Esophagus muscularis mucosa (tissue), 4 donors: Measurements from ENCODE around the gene STOM. TPM values are rescaled to one million over a fixed set of nuclear protein-coding genes. Genes with fewer than 3 reads are reported as not detected.

ENCODE experiments used
- DNase-seq: peaks from one replicate; pipeline ENCODE4 v3.0.0-alpha.2; 2017; ENCODE audit errors: extremely low spot score
- H3K27ac ChIP-seq, 4 donors: fragments of 200-600 bp; sonication (generic); replicated peaks in 1 of 4; 1 replicate in 3 of 4; 2 replicates in 1 of 4; pipeline ENCODE4 v1.5.1; 2016 to 2019; ENCODE audit warnings: mild to moderate bottlenecking in 1 of 4
- H3K27me3 ChIP-seq, 4 donors: fragments of 200-600 bp; sonication (generic); one replicate each; pipeline versions ENCODE4 v1.5.1 to v1.6.0; 2016 to 2019
- H3K36me3 ChIP-seq, 4 donors: fragments of 200-600 bp; sonication (generic); one replicate each; pipeline ENCODE4 v1.5.1; 2016 to 2019
- H3K4me1 ChIP-seq, 4 donors: fragments of 200-600 bp; sonication (generic); one replicate each; pipeline ENCODE4 v1.5.1; 2016 to 2019
- H3K4me3 ChIP-seq, 4 donors: fragments of 200-600 bp; sonication (generic); 1 replicate in 2 of 4; 2 replicates in 2 of 4; pipeline ENCODE4 v1.5.1; 2016 to 2019; ENCODE audit warnings: mild to moderate bottlenecking in 4 of 4, moderate library complexity in 1 of 4
- H3K9me3 ChIP-seq, 4 donors: fragments of 200-600 bp; sonication (generic); 1 replicate in 3 of 4; 2 replicates in 1 of 4; pipeline ENCODE4 v1.5.1; 2016 to 2019
- CTCF ChIP-seq, 3 experiments: fragments of 200-600 bp in 2 of 3; fragments of 450-650 bp in 1 of 3; sonication (generic) in 2 of 3; IDR thresholded peaks; one replicate each; pipeline ENCODE4 v1.5.1; 2017 to 2019; ENCODE audit warnings: antibody characterized with exemption in 3 of 3, mild to moderate bottlenecking in 2 of 3, moderate library complexity in 1 of 3
- EP300 ChIP-seq: sonication (generic); formaldehyde crosslinking; IDR thresholded peaks from one replicate; pipeline ENCODE4 v1.6.1; 2017; ENCODE audit warnings: antibody characterized with exemption
- POLR2A ChIP-seq: fragments of 450-650 bp; IDR thresholded peaks from one replicate; pipeline ENCODE4 v1.6.1; 2017; ENCODE audit warnings: antibody characterized with exemption, moderate library complexity, mild to moderate bottlenecking, low read depth
- POLR2AphosphoS5 ChIP-seq, 2 donors: sonication (generic); formaldehyde crosslinking; IDR thresholded peaks; one replicate each; pipeline ENCODE4 v1.6.1; 2017; ENCODE audit warnings: antibody characterized with exemption in 2 of 2
- whole genome bisulfite sequencing: methylation state at CpG from one replicate; pipeline ENCODE4 v1.1.5; 2018; 5-methylcytosine and 5-hydroxymethylcytosine counted together
- intact Hi-C: fragments of 100-400 bp; cut with DNase I; formaldehyde crosslinking; loops from one replicate; pipeline ENCODE4 v1.15.1; 2023
- total RNA-seq, 4 donors: library from RNA; depleted of rRNA; stranded (reverse); fragments of >200 nt; gene quantifications; one replicate each; pipeline versions ENCODE4 v1.1.0 to v1.2.1, GENCODE V29; 2016

STOM gene
- total RNA-seq, 4 donors from 2014 or later = 250 to 554 (median 444) TPM

- WGBS = 68% methylated on average over 5 of the region's 5 CpGs
- DNase-seq = no peak
- Histone ChIP-seq H3K4me1 (peaks cover 93 to 100% (median 97%) of the 10 kb centered on the region in 4 donors), H3K27me3 (no peaks in the 10 kb centered on the region), H3K27ac (peak overlapping the region; percentile 76 to 97 (median 88)), H3K4me3 (no peak overlapping the region), H3K9me3 (no peaks in the 10 kb centered on the region), H3K36me3 (peaks cover 14 to 67% (median 49%) of the 10 kb centered on the region in 4 donors)
- intact Hi-C loops = no loop called here
- TF ChIP-seq POLR2AphosphoS5 (IDR thresholded peaks at IDR 0.05) = peak; percentile 42 to 45
- no peak for TF ChIP-seq POLR2A
- no peak for TF ChIP-seq EP300
- no peak for TF ChIP-seq CTCF (IDR thresholded peaks at IDR 0.05)
Measured at GRCh38 chr9:121354141-121354540, 15.9 kb downstream of the STOM start.

- Histone ChIP-seq H3K4me3 (no peak overlapping the region), H3K4me1 (peaks cover 93 to 100% (median 96%) of the 10 kb centered on the region in 4 donors), H3K27ac (peak overlapping the region; percentile 76 to 97 (median 88)), H3K9me3 (no peaks in the 10 kb centered on the region), H3K27me3 (no peaks in the 10 kb centered on the region), H3K36me3 (peaks cover 14 to 74% (median 52%) of the 10 kb centered on the region in 4 donors)
- intact Hi-C loops = no loop called here
- 61% methylated on average over 9 of the region's 9 CpGs for WGBS
- no peak for DNase-seq
- TF ChIP-seq POLR2AphosphoS5 (IDR thresholded peaks at IDR 0.05) (no peak), EP300 (no peak), CTCF (IDR thresholded peaks at IDR 0.05) (no peak), POLR2A (no peak)
Measured at GRCh38 chr9:121353241-121354061, 16.6 kb downstream of the STOM start.

GRCh38 chr9:121350993-121351561, 19.0 kb downstream of the STOM start:
- Histone ChIP-seq H3K4me3 (no peak overlapping the region), H3K9me3 (no peaks in the 10 kb centered on the region), H3K4me1 (peaks cover 87 to 100% (median 96%) of the 10 kb centered on the region in 4 donors), H3K27ac (peak overlapping the region; percentile 76 to 97 (median 88)), H3K27me3 (no peaks in the 10 kb centered on the region), H3K36me3 (peaks cover 21 to 86% (median 69%) of the 10 kb centered on the region in 4 donors)
- intact Hi-C loops = no loop called here
- WGBS = 0% methylated on average over 2 of the region's 2 CpGs
- TF ChIP-seq POLR2AphosphoS5 (IDR thresholded peaks at IDR 0.05) (peak; percentile 70 to 81), EP300 (no peak)
- DNase-seq = no peak

GRCh38 chr9:121350036-121350435, 20.0 kb downstream of the STOM start:
- H3K4me3 ChIP-seq = no peak overlapping the region
- TF ChIP-seq CTCF (IDR thresholded peaks at IDR 0.05) (no peak), EP300 (no peak), POLR2A (no peak), POLR2AphosphoS5 (IDR thresholded peaks at IDR 0.05) (no peak)
- H3K4me1 ChIP-seq = peaks cover 82 to 100% (median 98%) of the 10 kb centered on the region in 4 donors
- H3K36me3 ChIP-seq = peaks cover 24 to 86% (median 72%) of the 10 kb centered on the region in 4 donors
- DNase-seq = no peak
- peak overlapping the region; percentile 76 to 97 (median 88) for H3K27ac ChIP-seq
- H3K9me3 ChIP-seq = no peaks in the 10 kb centered on the region
- 37% methylated on average over 1 of the region's 1 CpG for WGBS
- intact Hi-C loops = no loop called here
- no peaks in the 10 kb centered on the region for H3K27me3 ChIP-seq

GRCh38 chr9:121349009-121349408, 21.0 kb downstream of the STOM start:
- Histone ChIP-seq H3K36me3 (peaks cover 24 to 87% (median 72%) of the 10 kb centered on the region in 4 donors), H3K4me1 (peaks cover 84 to 100% (median 98%) of the 10 kb centered on the region in 4 donors)

More at GRCh38 chr9:121349009-121349408, 21.0 kb downstream of the STOM start:
- intact Hi-C loops = no loop called here
- no peak for TF ChIP-seq EP300
- TF ChIP-seq POLR2AphosphoS5 (IDR thresholded peaks at IDR 0.05) = peak; percentile 12 to 70
- H3K27ac ChIP-seq = peak overlapping the region; percentile 76 to 97 (median 88)
- no peak overlapping the region for H3K4me3 ChIP-seq
- no peaks in the 10 kb centered on the region for H3K9me3 ChIP-seq
- WGBS = 59% methylated on average over 8 of the region's 8 CpGs
- H3K27me3 ChIP-seq = no peaks in the 10 kb centered on the region
- no peak for DNase-seq
